GM23248 (cell line): ENCODE data around the gene FFAR2.

Source experiments
- EZH2 ChIP-seq: fragments of 200-600 bp; sonication (generic); IDR thresholded peaks from 2 replicates; pipeline ENCODE4 v1.6.1; 2018; ENCODE audit warnings: antibody characterized with exemption, mild to moderate bottlenecking; ENCODE audit not compliant: insufficient read depth, poor library complexity, severe bottlenecking
- EZH2phosphoT487 ChIP-seq: fragments of 200-600 bp; sonication (generic); IDR thresholded peaks from 2 replicates; pipeline ENCODE4 v1.6.1; 2018; ENCODE audit warnings: antibody characterized with exemption, moderate library complexity, mild to moderate bottlenecking, low read depth; ENCODE audit not compliant: insufficient read depth

DNA sequence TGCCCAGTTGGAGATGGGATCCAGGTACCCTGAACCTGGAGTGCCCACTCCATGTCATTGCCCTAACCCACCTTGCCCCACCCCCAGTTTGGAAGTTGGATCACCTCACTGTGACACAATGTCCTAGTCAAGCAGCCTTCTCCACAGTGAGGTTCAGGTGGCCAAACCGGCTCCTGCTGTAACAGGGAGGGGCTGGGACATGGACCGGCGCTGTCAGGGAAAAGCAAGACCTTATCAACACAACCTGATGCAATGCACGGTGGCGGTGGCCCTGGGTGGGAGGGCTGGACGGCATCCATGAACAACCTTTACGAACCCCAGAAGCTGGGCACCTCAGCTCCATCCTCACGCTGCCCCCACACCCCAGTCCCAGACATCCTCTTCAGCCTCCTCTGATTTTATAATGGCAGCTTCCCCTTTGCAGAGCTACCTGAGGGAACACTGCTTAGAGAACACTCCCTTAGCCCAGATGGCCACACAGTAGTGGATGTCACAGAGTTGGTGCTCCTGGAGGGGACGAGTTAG, 43.8 kb downstream of the FFAR2 start:
- TF ChIP-seq EZH2phosphoT487 (no peak), EZH2 (no peak)
